ENCODE data around the gene SH3RF1.

SH3RF1 gene

DNA sequence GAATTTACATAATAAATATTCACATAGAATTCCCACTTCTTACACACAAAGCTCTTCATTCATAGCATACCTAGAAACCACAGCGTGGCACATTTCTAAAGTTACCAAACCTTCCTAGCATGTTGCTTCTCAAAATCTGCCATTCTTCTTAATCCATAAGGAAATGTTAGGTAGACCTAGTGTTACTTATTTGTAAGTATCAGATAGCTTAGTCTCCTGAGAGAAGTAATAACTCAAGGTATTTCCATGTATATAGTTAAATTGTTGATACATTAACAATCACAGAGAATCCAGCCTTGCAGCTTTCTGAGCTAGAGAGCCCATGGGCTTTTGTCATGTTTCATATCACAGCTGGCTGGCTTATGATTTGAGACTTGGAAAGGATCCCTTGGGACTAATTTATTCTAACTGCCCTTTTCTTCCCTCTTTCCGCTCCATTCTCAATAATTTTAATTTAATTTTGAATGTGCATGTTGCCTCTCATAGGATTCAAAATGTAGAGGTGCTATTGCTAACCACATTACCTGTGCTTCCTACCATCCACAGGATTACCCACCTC, 17.6 kb downstream of the SH3RF1 start:
- no peak overlapping the region for H3K4me2 ChIP-seq (ENCODE audit: insufficient read depth, low read length)

DNA sequence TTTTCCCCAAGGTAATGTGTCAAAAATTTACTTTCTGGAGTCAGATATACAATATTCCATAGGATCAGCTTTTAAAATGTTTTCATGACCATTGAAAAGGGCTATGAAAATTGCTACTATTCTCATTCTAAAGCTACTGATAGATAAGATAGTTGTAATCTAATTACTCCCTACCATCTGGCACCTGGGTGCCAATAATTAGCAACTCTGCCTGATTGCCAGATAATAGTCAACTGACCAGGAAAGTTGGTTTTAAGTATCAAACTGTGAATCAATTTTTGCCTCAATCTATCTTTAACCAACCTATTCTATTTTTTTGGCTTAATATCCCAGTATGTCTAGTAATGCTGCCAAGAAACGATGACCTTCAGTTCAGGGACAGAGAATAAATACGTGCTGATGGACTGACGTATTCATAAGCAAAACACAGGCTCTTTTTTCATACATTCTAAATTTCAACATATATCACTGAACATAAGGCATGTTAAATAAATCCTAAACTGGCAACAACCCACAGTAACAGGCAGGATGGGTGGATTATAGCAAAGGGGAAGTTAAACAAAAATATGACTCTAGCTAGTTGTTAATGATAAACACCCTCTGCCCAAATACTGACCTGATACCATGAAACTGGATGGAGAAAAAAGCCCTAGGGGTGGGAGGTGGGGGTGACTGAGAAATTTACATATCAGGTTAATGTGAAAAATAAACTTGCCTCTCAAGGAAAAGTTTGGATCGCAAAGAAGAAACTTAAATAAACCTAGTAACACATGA, 18.2 kb downstream of the SH3RF1 start:
- DNase-seq (no peak), ATAC-seq (ENCODE audit: insufficient read depth, low read depth) (no peak)
- H3K4me3 ChIP-seq (ENCODE audit: low read depth in 1 of 2, low read length in 2 of 2), result no peak overlapping the region
- H3K36me3 ChIP-seq (ENCODE audit: insufficient read depth, low read length), result no peaks in the 10 kb centered on the region
- no peaks in the 10 kb centered on the region for H3K27me3 ChIP-seq (ENCODE audit: insufficient read depth, low read length, poor library complexity)
- H3K79me2 ChIP-seq (ENCODE audit: insufficient read depth, low read length), result no peaks in the 10 kb centered on the region
- H3K4me2 ChIP-seq (ENCODE audit: insufficient read depth, low read length), result no peak overlapping the region
- H4K20me1 ChIP-seq (ENCODE audit: insufficient read depth, low read length), result no peaks in the 10 kb centered on the region
- no peak overlapping the region for H3K9ac ChIP-seq (ENCODE audit: low read depth, low read length)
- no peak overlapping the region for H3K27ac ChIP-seq (ENCODE audit: low read length)
- H3K9me3 ChIP-seq (ENCODE audit: insufficient read depth, low read length, severe bottlenecking), result no peaks in the 10 kb centered on the region
- H2AFZ ChIP-seq (ENCODE audit: low read depth, low read length), result no peak overlapping the region
- H3K4me1 ChIP-seq (ENCODE audit: insufficient read depth, low read length), result no peaks in the 10 kb centered on the region
- TF ChIP-seq, protein P1, sequence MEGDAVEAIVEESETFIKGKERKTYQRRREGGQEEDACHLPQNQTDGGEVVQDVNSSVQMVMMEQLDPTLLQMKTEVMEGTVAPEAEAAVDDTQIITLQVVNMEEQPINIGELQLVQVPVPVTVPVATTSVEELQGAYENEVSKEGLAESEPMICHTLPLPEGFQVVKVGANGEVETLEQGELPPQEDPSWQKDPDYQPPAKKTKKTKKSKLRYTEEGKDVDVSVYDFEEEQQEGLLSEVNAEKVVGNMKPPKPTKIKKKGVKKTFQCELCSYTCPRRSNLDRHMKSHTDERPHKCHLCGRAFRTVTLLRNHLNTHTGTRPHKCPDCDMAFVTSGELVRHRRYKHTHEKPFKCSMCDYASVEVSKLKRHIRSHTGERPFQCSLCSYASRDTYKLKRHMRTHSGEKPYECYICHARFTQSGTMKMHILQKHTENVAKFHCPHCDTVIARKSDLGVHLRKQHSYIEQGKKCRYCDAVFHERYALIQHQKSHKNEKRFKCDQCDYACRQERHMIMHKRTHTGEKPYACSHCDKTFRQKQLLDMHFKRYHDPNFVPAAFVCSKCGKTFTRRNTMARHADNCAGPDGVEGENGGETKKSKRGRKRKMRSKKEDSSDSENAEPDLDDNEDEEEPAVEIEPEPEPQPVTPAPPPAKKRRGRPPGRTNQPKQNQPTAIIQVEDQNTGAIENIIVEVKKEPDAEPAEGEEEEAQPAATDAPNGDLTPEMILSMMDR (IDR thresholded peaks at IDR 0.05; ENCODE audit: borderline replicate concordance, extremely low read depth, low read length, poor library complexity, severe bottlenecking), result no peak
- no peak for TF ChIP-seq EZH2 (IDR thresholded peaks at IDR 0.05; ENCODE audit: borderline replicate concordance, low read depth, low read length, severe bottlenecking)

More for the DNA sequence above, 17.6 kb downstream of the SH3RF1 start:
- H4K20me1 ChIP-seq (ENCODE audit: insufficient read depth, low read length), result no peaks in the 10 kb centered on the region
- H3K36me3 ChIP-seq (ENCODE audit: insufficient read depth, low read length), result no peaks in the 10 kb centered on the region
- no peak overlapping the region for H3K27ac ChIP-seq (ENCODE audit: low read length)
- no peaks in the 10 kb centered on the region for H3K4me1 ChIP-seq (ENCODE audit: insufficient read depth, low read length)
- no peaks in the 10 kb centered on the region for H3K27me3 ChIP-seq (ENCODE audit: insufficient read depth, low read length, poor library complexity)
- no peaks in the 10 kb centered on the region for H3K79me2 ChIP-seq (ENCODE audit: insufficient read depth, low read length)
- DNase-seq, result no peak
- H2AFZ ChIP-seq (ENCODE audit: low read depth, low read length), result no peak overlapping the region
- H3K9me3 ChIP-seq (ENCODE audit: insufficient read depth, low read length, severe bottlenecking), result no peaks in the 10 kb centered on the region
- TF ChIP-seq, protein P1 (IDR thresholded peaks at IDR 0.05; ENCODE audit: borderline replicate concordance, extremely low read depth, low read length, poor library complexity, severe bottlenecking), result no peak
- no peak for TF ChIP-seq EZH2 (IDR thresholded peaks at IDR 0.05; ENCODE audit: borderline replicate concordance, low read depth, low read length, severe bottlenecking)
- H3K9ac ChIP-seq (ENCODE audit: low read depth, low read length), result no peak overlapping the region
- H3K4me3 ChIP-seq (ENCODE audit: low read depth in 1 of 2, low read length in 2 of 2), result no peak overlapping the region
- ATAC-seq (ENCODE audit: insufficient read depth, low read depth), result no peak

DNA sequence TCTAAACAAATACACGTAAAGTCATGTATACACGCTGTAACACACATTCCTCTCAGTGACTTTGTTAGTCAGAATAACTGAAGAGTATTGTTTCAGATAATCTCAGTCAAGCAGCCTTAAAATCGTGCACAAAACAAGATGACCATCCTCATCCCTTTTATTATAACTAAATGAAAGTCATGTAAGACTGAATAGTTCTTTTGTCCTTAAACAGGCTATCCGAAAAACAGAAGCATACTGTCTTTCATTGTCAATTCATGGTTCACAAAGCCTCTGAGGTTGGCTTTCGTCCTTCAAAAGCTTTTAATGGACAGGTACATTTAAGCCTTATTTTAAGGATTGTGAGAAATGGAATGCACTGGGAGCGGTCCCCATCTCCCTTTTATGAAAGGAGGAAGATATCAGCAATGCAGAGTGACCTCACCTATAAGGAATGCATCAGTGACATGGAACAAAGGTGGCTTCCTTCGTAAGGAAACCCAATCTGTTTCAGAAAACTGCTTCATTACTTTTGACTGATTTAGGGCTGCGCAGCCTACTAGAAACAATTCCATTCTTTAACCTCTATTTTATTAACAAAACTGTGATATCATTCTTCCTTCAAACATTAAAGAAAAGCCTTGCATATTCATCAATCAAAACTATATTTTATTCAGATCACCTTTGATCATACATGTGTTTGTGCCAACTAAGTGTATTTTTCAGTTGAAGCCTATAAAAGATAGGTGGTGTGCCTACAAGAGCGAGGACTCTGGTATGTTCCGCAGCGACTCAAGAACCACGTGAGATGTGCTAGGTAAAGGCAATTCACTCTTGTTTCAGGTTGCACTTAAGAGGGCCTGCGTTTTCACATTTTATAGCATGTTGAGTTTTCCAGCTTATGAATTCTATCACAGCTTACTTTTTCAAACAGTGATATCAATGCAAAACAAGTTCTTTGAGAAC, 19.2 kb downstream of the SH3RF1 start:
- no peaks in the 10 kb centered on the region for H3K9me3 ChIP-seq (ENCODE audit: insufficient read depth, low read length, severe bottlenecking)
- no peak overlapping the region for H3K9ac ChIP-seq (ENCODE audit: low read depth, low read length)
- no peaks in the 10 kb centered on the region for H3K4me1 ChIP-seq (ENCODE audit: insufficient read depth, low read length)
- DNase-seq (no peak), ATAC-seq (ENCODE audit: insufficient read depth, low read depth) (no peak)
- no peak for TF ChIP-seq EZH2 (IDR thresholded peaks at IDR 0.05; ENCODE audit: borderline replicate concordance, low read depth, low read length, severe bottlenecking)
- TF ChIP-seq, protein P1 (IDR thresholded peaks at IDR 0.05; ENCODE audit: borderline replicate concordance, extremely low read depth, low read length, poor library complexity, severe bottlenecking), result no peak
- no peak overlapping the region for H3K4me2 ChIP-seq (ENCODE audit: insufficient read depth, low read length)
- H2AFZ ChIP-seq (ENCODE audit: low read depth, low read length), result no peak overlapping the region
- H3K27me3 ChIP-seq (ENCODE audit: insufficient read depth, low read length, poor library complexity), result no peaks in the 10 kb centered on the region
- H3K4me3 ChIP-seq (ENCODE audit: low read depth in 1 of 2, low read length in 2 of 2), result no peak overlapping the region
- no peak overlapping the region for H3K27ac ChIP-seq (ENCODE audit: low read length)
- H3K79me2 ChIP-seq (ENCODE audit: insufficient read depth, low read length), result no peaks in the 10 kb centered on the region
- no peaks in the 10 kb centered on the region for H4K20me1 ChIP-seq (ENCODE audit: insufficient read depth, low read length)
- no peaks in the 10 kb centered on the region for H3K36me3 ChIP-seq (ENCODE audit: insufficient read depth, low read length)

Measured in DND-41 (cell line).